HepG2 (cell line): Measurements from ENCODE around the gene ZNF48. TPM values are rescaled to one million over a fixed set of nuclear protein-coding genes. Genes with fewer than 3 reads are reported as not detected.

Experiments used
- AGO1 ChIP-seq: fragments of 200-400 bp; formaldehyde crosslinking; IDR thresholded peaks from 2 replicates; pipeline ENCODE4 v1.6.1; 2017; ENCODE audit warnings: mild to moderate bottlenecking, low read depth, low read length, moderate library complexity; ENCODE audit not compliant: poor library complexity, severe bottlenecking
- CREB1 ChIP-seq, 2 experiments: fragments of 450-650 bp in 1 of 2; IDR thresholded peaks; 2 replicates each; pipeline ENCODE4 v1.6.1; 2016 to 2017; ENCODE audit warnings: control low read depth in 1 of 2, mild to moderate bottlenecking in 1 of 2, missing compliant biosample characterization in 1 of 2, missing genetic modification characterization in 1 of 2
- DBP ChIP-seq: sonication (generic); formaldehyde crosslinking; IDR thresholded peaks from 2 replicates; pipeline ENCODE4 v1.4.0; 2020; ENCODE audit warnings: missing genetic modification reagents; ENCODE audit errors: not compliant biosample characterization
- ETV6 ChIP-seq: sonication (generic); formaldehyde crosslinking; conservative IDR thresholded peaks from 2 replicates; pipeline ENCODE4 v1.4.0; 2020; ENCODE audit warnings: missing genetic modification reagents
- FOXA1 ChIP-seq, 2 experiments: fragments of 450-650 bp in 1 of 2; sonication (generic) in 1 of 2; formaldehyde crosslinking in 1 of 2; IDR thresholded peaks; 2 replicates each; pipeline versions ENCODE4 v1.4.0 to v1.6.1; 2016 to 2020; ENCODE audit warnings: missing genetic modification reagents in 1 of 2
- JUND ChIP-seq: sonication (generic); formaldehyde crosslinking; IDR thresholded peaks from 2 replicates; pipeline ENCODE4 v1.8.0; 2022; ENCODE audit warnings: mild to moderate bottlenecking, missing genetic modification reagents
- MXI1 ChIP-seq: IDR thresholded peaks from 3 replicates; pipeline ENCODE4 v1.6.1; 2012; ENCODE audit warnings: low read depth, low read length, inconsistent platforms, borderline replicate concordance
- NCOR1 ChIP-seq: fragments of 200-600 bp; sonication (generic); IDR thresholded peaks from 2 replicates; pipeline ENCODE4 v1.7.0; 2017; ENCODE audit warnings: antibody characterized with exemption, low read length, borderline replicate concordance
- NFE2L1 ChIP-seq: sonication (generic); formaldehyde crosslinking; IDR thresholded peaks from 2 replicates; pipeline ENCODE4 v1.4.0; 2020; ENCODE audit warnings: missing genetic modification reagents, mild to moderate bottlenecking, borderline replicate concordance
- NONO ChIP-seq, 2 experiments: fragments of 450-650 bp in 1 of 2; sonication (generic) in 1 of 2; formaldehyde crosslinking in 1 of 2; IDR thresholded peaks in 1 of 2; conservative IDR thresholded peaks in 1 of 2; 2 replicates each; pipeline versions ENCODE4 v1.6.1 to v1.8.0; 2017 to 2022; ENCODE audit warnings: mild to moderate bottlenecking in 1 of 2, missing genetic modification reagents in 1 of 2, moderate library complexity in 1 of 2
- NR2F2 ChIP-seq: IDR thresholded peaks from 2 replicates; pipeline ENCODE4 v1.6.1; 2012; ENCODE audit warnings: low read depth, inconsistent platforms, borderline replicate concordance
- RARA ChIP-seq: IDR thresholded peaks from 2 replicates; pipeline ENCODE4 v1.6.1; 2016; ENCODE audit warnings: missing genetic modification reagents, missing compliant biosample characterization
- RNF2 ChIP-seq: fragments of 450-650 bp; conservative IDR thresholded peaks from 2 replicates; pipeline ENCODE4 v1.6.1; 2016; ENCODE audit warnings: low read depth
- RXRB ChIP-seq: IDR thresholded peaks from 2 replicates; pipeline ENCODE4 v1.6.1; 2016; ENCODE audit warnings: borderline replicate concordance, missing genetic modification reagents, missing compliant biosample characterization
- SAP130 ChIP-seq: IDR thresholded peaks from 2 replicates; pipeline ENCODE4 v1.6.1; 2016; ENCODE audit warnings: low read depth
- TAF1 ChIP-seq: sonication (generic); formaldehyde crosslinking; IDR thresholded peaks from 2 replicates; pipeline ENCODE4 v1.4.0; 2020; ENCODE audit warnings: missing genetic modification reagents
- THAP11 ChIP-seq: IDR thresholded peaks from 2 replicates; pipeline ENCODE4 v1.6.1; 2016; ENCODE audit warnings: missing biosample characterization, missing genetic modification reagents
- ZBTB3 ChIP-seq: sonication (generic); formaldehyde crosslinking; IDR thresholded peaks from 2 replicates; pipeline ENCODE4 v1.4.0; 2020; ENCODE audit warnings: low read depth, mild to moderate bottlenecking, moderate library complexity, missing genetic modification reagents, borderline replicate concordance
- ZBTB38 ChIP-seq: sonication (generic); formaldehyde crosslinking; IDR thresholded peaks from 2 replicates; pipeline ENCODE4 v1.5.1; 2020; ENCODE audit warnings: mild to moderate bottlenecking, missing genetic modification reagents
- ZEB1 ChIP-seq: IDR thresholded peaks from 2 replicates; pipeline ENCODE4 v1.6.1; 2012; ENCODE audit warnings: mild to moderate bottlenecking, low read depth, inconsistent platforms; ENCODE audit not compliant: insufficient replicate concordance
- ZNF101 ChIP-seq: sonication (generic); formaldehyde crosslinking; IDR thresholded peaks from 2 replicates; pipeline ENCODE4 v1.4.0; 2020; ENCODE audit warnings: mild to moderate bottlenecking, low read depth, missing genetic modification reagents, borderline replicate concordance
- ZNF18 ChIP-seq: sonication (generic); formaldehyde crosslinking; IDR thresholded peaks from 2 replicates; pipeline ENCODE4 v1.8.0; 2022; ENCODE audit warnings: mild to moderate bottlenecking, missing genetic modification reagents; ENCODE audit not compliant: insufficient replicate concordance
- ZNF580 ChIP-seq: IDR thresholded peaks from 2 replicates; pipeline ENCODE4 v1.6.1; 2016; ENCODE audit warnings: low read depth, borderline replicate concordance
- ZNF678 ChIP-seq: sonication (generic); formaldehyde crosslinking; IDR thresholded peaks from 2 replicates; pipeline ENCODE4 v1.4.0; 2020; ENCODE audit warnings: mild to moderate bottlenecking, missing genetic modification reagents
- ZNF772 ChIP-seq: sonication (generic); formaldehyde crosslinking; IDR thresholded peaks from 2 replicates; pipeline ENCODE4 v1.5.0; 2020; ENCODE audit warnings: mild to moderate bottlenecking, missing genetic modification reagents
- polyA plus RNA-seq, 8 experiments: library from polyadenylated mRNA; depleted of rRNA in 3 of 8; stranded (reverse) in 7 of 8; unstranded in 1 of 8; fragments of >200 nt; fragmentation: Illumina TruSeq in 4 of 8; extraction: Trizol in 4 of 8; gene quantifications; 2 replicates each; pipeline versions ENCODE4 v1.2.1 to v1.2.3, GENCODE V29; 2011 to 2016; ENCODE audit warnings: low read depth in 4 of 8, missing spikeins in 1 of 8, mixed read lengths in 1 of 8; ENCODE audit not compliant: insufficient read depth in 1 of 8
- total RNA-seq, 5 experiments: library from RNA; depleted of rRNA; stranded (reverse); fragments of >200 nt; fragmentation: Illumina TruSeq; extraction: Trizol; gene quantifications; 2 replicates each; pipeline ENCODE4 v1.2.3, GENCODE V29; 2016; ENCODE audit warnings: low read depth in 1 of 5

Gene ZNF48
- total and polyA plus RNA-seq, 2 of the 13 experiments (the other 11 are each of a cell fraction or from before 2014, with no cell fraction given) = 9.9 to 12.3 TPM

GRCh38 chr16:30378236-30379157, 16.7 kb upstream of the ZNF48 start (continued):
- TF ChIP-seq ZBTB3 (CRISPR knock-in tag) (peak; percentile 93; the same call in 1 of the 2 replicates), ZBTB38 (CRISPR knock-in tag) (0 out of 2 replicates have a peak, but pooled peaks have one; percentile 12), FOXA1 (IDR thresholded peaks at IDR 0.05) (no peak), FOXA1 (CRISPR knock-in tag; IDR thresholded peaks at IDR 0.05) (peak; percentile 11; the same call in 1 of the 2 replicates), MXI1 (peak; percentile 52; the same call in 1 of the 3 replicates), ZNF18 (CRISPR knock-in tag) (peak; percentile 79), ZEB1 (peak; percentile 23), RXRB (CRISPR knock-in tag) (0 out of 2 replicates have a peak, but pooled peaks have one; percentile 27), ZNF580 (CRISPR knock-in tag) (0 out of 2 replicates have a peak, but pooled peaks have one; percentile 80), NCOR1 (peak; percentile 24; the same call in 1 of the 2 replicates), JUND (peak; percentile 82), ZNF101 (CRISPR knock-in tag) (peak; percentile 78; the same call in 1 of the 2 replicates), SAP130 (peak; percentile 91), AGO1 (no peak), ZNF772 (peak; percentile 8; the same call in 1 of the 2 replicates), ETV6 (peak; percentile 55; the same call in 1 of the 2 replicates), NR2F2 (peak; percentile 44; the same call in 1 of the 2 replicates), NFE2L1 (CRISPR knock-in tag) (0 out of 2 replicates have a peak, but pooled peaks have one; percentile 54), THAP11 (CRISPR knock-in tag) (peak; percentile 35; the same call in 1 of the 2 replicates), RNF2 (peak; percentile 34; the same call in 1 of the 2 replicates), RARA (CRISPR knock-in tag) (peak; percentile 46; the same call in 1 of the 2 replicates), ZNF678 (CRISPR knock-in tag) (peak; percentile 87; the same call in 1 of the 2 replicates), NONO (IDR thresholded peaks at IDR 0.05) (no peak), NONO (CRISPR knock-in tag; conservative IDR thresholded peaks at IDR 0.05) (peak; percentile 88), CREB1 (IDR thresholded peaks at IDR 0.05) (no peak), CREB1 (CRISPR knock-in tag; IDR thresholded peaks at IDR 0.05) (no peak), DBP (CRISPR knock-in tag) (no peak), TAF1 (CRISPR knock-in tag) (peak; percentile 95)
